GM12878 (cell line): ENCODE measurements around the gene CD58. TPM values are rescaled to one million over a fixed set of nuclear protein-coding genes. Genes with fewer than 3 reads are reported as not detected.

Source experiments
- ATAC-seq: fragments of 200-7000 bp; cut with Tn5 transposase; 3 replicates; pipeline ENCODE4 v1.9.1; 2020; ENCODE audit warnings: mild to moderate bottlenecking, moderate library complexity
- BruUV-seq: library from RNA; stranded (reverse); fragments of 400-500 nt; replicated peaks from 2 replicates; lab custom pipeline; 2021; lab: Mats Ljungman, UMichigan
- CTCF ChIA-PET: fragments of 300-600 bp; sonication (Branson Sonifier 250); formaldehyde crosslinking; extraction: SDS; loops from one replicate; lab custom pipeline; 2021; ENCODE audit warnings: inconsistent platforms; lab: Yijun Ruan, JAX
- POLR2A ChIA-PET: fragments of 350-600 bp; formaldehyde crosslinking; extraction: SDS; loops from one replicate; lab custom pipeline; 2021; ENCODE audit warnings: inconsistent platforms; lab: Charles Lee
- RAD21 ChIA-PET: fragments of 300-600 bp; sonication (Branson Sonifier 250); formaldehyde crosslinking; loops from one replicate; lab custom pipeline; 2023; ENCODE audit warnings: antibody characterized with exemption; ENCODE audit not compliant: unreplicated experiment; lab: Charles Lee
- SMC1A ChIA-PET: fragments of 300-600 bp; sonication (Branson Sonifier 250); formaldehyde crosslinking; loops from one replicate; lab custom pipeline; 2023; ENCODE audit not compliant: unreplicated experiment, uncharacterized antibody; lab: Charles Lee
- DNase-seq: peaks from one replicate; pipeline ENCODE4 v3.0.0-alpha.2; 2011; ENCODE audit warnings: low read depth, low spot score
- FAIRE-seq: peaks from 3 replicates; lab custom pipeline; 2011; peaks lifted over from hg19 to GRCh38; lab: Jason Lieb, UNC
- H2AFZ ChIP-seq: 2 replicates; pipeline ENCODE4 v1.6.0; 2011; ENCODE audit warnings: low read depth, low read length, control low read depth; ENCODE audit not compliant: control insufficient read depth
- H3K27ac ChIP-seq: 2 replicates; pipeline ENCODE4 v1.5.1; 2011; ENCODE audit warnings: control low read depth; ENCODE audit not compliant: control insufficient read depth, insufficient read depth
- H3K27me3 ChIP-seq, 2 experiments: replicated peaks in 1 of 2; 2 replicates each; pipeline versions ENCODE4 v1.6.0 to v1.6.1; 2011; ENCODE audit warnings: low read length in 1 of 2; ENCODE audit not compliant: control insufficient read depth in 2 of 2, insufficient read depth in 2 of 2
- H3K36me3 ChIP-seq, 2 experiments: 2 replicates each; pipeline ENCODE4 v1.5.1; 2011; ENCODE audit warnings: low read length in 1 of 2; ENCODE audit not compliant: control insufficient read depth in 2 of 2, insufficient read depth in 2 of 2
- H3K4me1 ChIP-seq: 2 replicates; pipeline ENCODE4 v1.6.1; 2011; ENCODE audit warnings: mild to moderate bottlenecking, low read length, moderate library complexity, mixed read lengths; ENCODE audit not compliant: control insufficient read depth, insufficient read depth
- H3K4me2 ChIP-seq: 2 replicates; pipeline ENCODE4 v1.6.0; 2011; ENCODE audit warnings: control low read depth; ENCODE audit not compliant: control insufficient read depth, insufficient read depth
- H3K4me3 ChIP-seq: fragments of 200-600 bp; sonication (generic); 2 replicates; pipeline ENCODE4 v1.5.1; 2016
- H3K79me2 ChIP-seq: 2 replicates; pipeline ENCODE4 v1.6.0; 2011; ENCODE audit warnings: low read length; ENCODE audit not compliant: control insufficient read depth, insufficient read depth
- H3K9ac ChIP-seq: 2 replicates; pipeline ENCODE4 v1.8.0; 2011; ENCODE audit warnings: low read length, control low read depth, mixed read lengths; ENCODE audit not compliant: control insufficient read depth, insufficient read depth
- H3K9me3 ChIP-seq: replicated peaks from 3 replicates; pipeline ENCODE4 v1.5.1; 2011; ENCODE audit warnings: mild to moderate bottlenecking, low read length; ENCODE audit not compliant: control insufficient read depth, insufficient read depth
- H4K20me1 ChIP-seq: 2 replicates; pipeline ENCODE4 v1.6.0; 2011; ENCODE audit not compliant: control insufficient read depth, insufficient read depth
- CBFB ChIP-seq: IDR thresholded peaks from 2 replicates; pipeline ENCODE4 v1.6.1; 2016; ENCODE audit warnings: antibody characterized with exemption, low read depth
- CHD1 ChIP-seq: IDR thresholded peaks from 2 replicates; pipeline ENCODE4 v1.6.1; 2012; ENCODE audit warnings: low read depth, low read length, improper control_type of control experiment
- EGR1 ChIP-seq, 2 experiments: IDR thresholded peaks; 1 replicate in 1 of 2; 2 replicates in 1 of 2; pipeline ENCODE4 v1.6.1; 2011 to 2012; ENCODE audit warnings: low read depth in 2 of 2, low read length in 2 of 2, borderline replicate concordance in 1 of 2, mild to moderate bottlenecking in 1 of 2, moderate library complexity in 1 of 2
- POLR2A ChIP-seq: IDR thresholded peaks from 2 replicates; pipeline ENCODE4 v1.6.1; 2011; ENCODE audit warnings: low read depth, mild to moderate bottlenecking, low read length
- POLR2AphosphoS5 ChIP-seq: IDR thresholded peaks from 2 replicates; pipeline ENCODE4 v1.6.1; 2011; ENCODE audit warnings: mild to moderate bottlenecking, low read length, inconsistent platforms
- SMAD1 ChIP-seq: fragments of 450-650 bp; IDR thresholded peaks from 2 replicates; pipeline ENCODE4 v1.6.1; 2018; ENCODE audit warnings: mild to moderate bottlenecking, low read depth; ENCODE audit not compliant: partially characterized antibody
- ZZZ3 ChIP-seq: IDR thresholded peaks from 2 replicates; pipeline ENCODE4 v1.6.1; 2011; ENCODE audit warnings: low read depth; ENCODE audit not compliant: control insufficient read depth, insufficient read length
- WGBS: methylation state at CpG from one replicate; pipeline ENCODE4 v1.1.6; 2016; ENCODE audit warnings: low lambda C conversion rate; ENCODE audit not compliant: insufficient replicate concordance, insufficient coverage; ENCODE audit errors: missing lambda C conversion rate; 5-methylcytosine and 5-hydroxymethylcytosine counted together
- in situ Hi-C: fragments of 300-500 bp; cut with MboI; formaldehyde crosslinking; loops from 9 replicates; pipeline ENCODE4 v1.14.3; 2018; ENCODE audit warnings: mixed read lengths
- intact Hi-C: fragments of 100-400 bp; cut with micrococcal nuclease; formaldehyde crosslinking; loops from one replicate; pipeline ENCODE4 v1.14.2; 2022; ENCODE audit not compliant: unreplicated experiment
- polyA plus RNA-seq, 11 experiments: library from polyadenylated mRNA; depleted of rRNA in 4 of 11; unstranded in 6 of 11; stranded (reverse) in 5 of 11; fragments of >200 nt; fragmentation: Nextera tagmentation in 4 of 11; fragmentation: Illumina TruSeq in 1 of 11; extraction: Ambion mirVana in 4 of 11; extraction: Trizol in 1 of 11; gene quantifications; 1 replicate in 1 of 11; 2 replicates in 10 of 11; pipeline versions ENCODE4 v1.2.1 to v1.2.3, GENCODE V29; 2011 to 2016; ENCODE audit warnings: inconsistent platforms in 2 of 11, missing spikeins in 2 of 11, low read depth in 1 of 11
- total RNA-seq, 4 experiments: library from RNA; depleted of rRNA in 3 of 4; stranded (reverse); fragments of >200 nt in 3 of 4; fragmentation: Illumina TruSeq in 1 of 4; extraction: Trizol in 1 of 4; gene quantifications; 2 replicates each; pipeline versions ENCODE4 v1.2.1 to v1.2.3, GENCODE V29; 2013 to 2021
- TF ChIP-seq, protein P1 (sequence below): fragments of 450-650 bp; IDR thresholded peaks from 2 replicates; pipeline ENCODE4 v1.6.1; 2018; ENCODE audit warnings: borderline replicate concordance, mild to moderate bottlenecking; ENCODE audit not compliant: partially characterized antibody
- TF ChIP-seq, protein P2 (sequence below): IDR thresholded peaks from 2 replicates; pipeline ENCODE4 v1.6.1; 2012; ENCODE audit warnings: low read depth, low read length, improper control_type of control experiment

Gene CD58
- total and polyA plus RNA-seq, 10 of the 15 experiments (the other 5 are each of a cell fraction or from before 2014, with no cell fraction given): 70.4 to 252 (median 129) TPM

DNA sequence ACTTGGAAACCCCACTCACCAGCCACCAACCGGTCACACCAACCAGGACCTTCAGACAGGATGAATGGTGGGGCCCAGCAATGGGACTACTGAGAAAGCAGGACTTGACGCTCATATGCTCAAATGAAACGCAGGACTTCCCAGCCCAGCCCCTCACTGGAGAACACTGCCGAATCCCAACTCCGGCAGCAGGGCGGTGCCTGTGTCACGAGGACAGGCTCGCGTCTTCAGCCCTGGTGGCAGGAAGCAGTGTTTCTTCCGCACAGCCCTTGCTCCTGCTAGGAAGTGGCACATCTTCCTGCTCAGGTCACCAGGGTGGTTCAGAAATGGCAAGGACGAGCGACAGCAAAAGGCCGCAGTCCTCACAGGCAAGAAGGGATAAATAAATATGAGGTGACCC is 38.9 kb downstream of the CD58 start:
- no TSS peak for BruUV-seq

More for the DNA sequence above, 38.9 kb downstream of the CD58 start:
- in situ Hi-C loops: no loop called here
- intact Hi-C loops: no loop called here
- FAIRE-seq: no peak
- peaks cover 3% of the 10 kb centered on the region for H3K79me2 ChIP-seq
- no peak overlapping the region for H3K4me3 ChIP-seq
- POLR2A ChIA-PET: no interaction called here
- no peaks in the 10 kb centered on the region for H3K27me3 ChIP-seq
- H3K9me3 ChIP-seq: no peaks in the 10 kb centered on the region; the same call in none of the 3 replicates
- WGBS: 98% methylated on average over 13 of the region's 13 CpGs
- H3K27ac ChIP-seq: no peak overlapping the region
- SMC1A ChIA-PET: interaction anchor here (0.9 to 1.4 kb wide), 2 partner anchors 12 to 37 kb away, joined by 3 to 4 read pairs; no protein-coding TSS in a partner anchor
- H3K9ac ChIP-seq: no peak overlapping the region
- CTCF ChIA-PET: no interaction called here
- H3K36me3 ChIP-seq: peaks cover 18 to 56% of the 10 kb centered on the region in 2 experiments
- no peaks in the 10 kb centered on the region for H4K20me1 ChIP-seq
- no peak for DNase-seq
- RAD21 ChIA-PET: no interaction called here
- TF ChIP-seq SMAD1: no peak
- no peak for TF ChIP-seq CHD1
- TF ChIP-seq EGR1 (IDR thresholded peaks at IDR 0.05; ENCODE audit: borderline replicate concordance in 1 of 2, low read depth in 2 of 2, low read length in 2 of 2): no peak
- TF ChIP-seq ZZZ3: no peak
- peak; percentile 60; the same call in 1 of the 2 replicates for TF ChIP-seq POLR2AphosphoS5
- TF ChIP-seq, protein P1, sequence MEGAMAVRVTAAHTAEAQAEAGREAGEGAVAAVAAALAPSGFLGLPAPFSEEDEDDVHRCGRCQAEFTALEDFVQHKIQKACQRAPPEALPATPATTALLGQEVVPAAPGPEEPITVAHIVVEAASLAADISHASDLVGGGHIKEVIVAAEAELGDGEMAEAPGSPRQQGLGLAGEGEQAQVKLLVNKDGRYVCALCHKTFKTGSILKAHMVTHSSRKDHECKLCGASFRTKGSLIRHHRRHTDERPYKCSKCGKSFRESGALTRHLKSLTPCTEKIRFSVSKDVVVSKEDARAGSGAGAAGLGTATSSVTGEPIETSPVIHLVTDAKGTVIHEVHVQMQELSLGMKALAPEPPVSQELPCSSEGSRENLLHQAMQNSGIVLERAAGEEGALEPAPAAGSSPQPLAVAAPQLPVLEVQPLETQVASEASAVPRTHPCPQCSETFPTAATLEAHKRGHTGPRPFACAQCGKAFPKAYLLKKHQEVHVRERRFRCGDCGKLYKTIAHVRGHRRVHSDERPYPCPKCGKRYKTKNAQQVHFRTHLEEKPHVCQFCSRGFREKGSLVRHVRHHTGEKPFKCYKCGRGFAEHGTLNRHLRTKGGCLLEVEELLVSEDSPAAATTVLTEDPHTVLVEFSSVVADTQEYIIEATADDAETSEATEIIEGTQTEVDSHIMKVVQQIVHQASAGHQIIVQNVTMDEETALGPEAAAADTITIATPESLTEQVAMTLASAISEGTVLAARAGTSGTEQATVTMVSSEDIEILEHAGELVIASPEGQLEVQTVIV: no peak
- TF ChIP-seq POLR2A: peak; percentile 68; the same call in 1 of the 2 replicates
- TF ChIP-seq CBFB: no peak
- TF ChIP-seq, protein P2, sequence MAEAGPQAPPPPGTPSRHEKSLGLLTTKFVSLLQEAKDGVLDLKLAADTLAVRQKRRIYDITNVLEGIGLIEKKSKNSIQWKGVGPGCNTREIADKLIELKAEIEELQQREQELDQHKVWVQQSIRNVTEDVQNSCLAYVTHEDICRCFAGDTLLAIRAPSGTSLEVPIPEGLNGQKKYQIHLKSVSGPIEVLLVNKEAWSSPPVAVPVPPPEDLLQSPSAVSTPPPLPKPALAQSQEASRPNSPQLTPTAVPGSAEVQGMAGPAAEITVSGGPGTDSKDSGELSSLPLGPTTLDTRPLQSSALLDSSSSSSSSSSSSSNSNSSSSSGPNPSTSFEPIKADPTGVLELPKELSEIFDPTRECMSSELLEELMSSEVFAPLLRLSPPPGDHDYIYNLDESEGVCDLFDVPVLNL: no peak
- no peak overlapping the region for H3K4me2 ChIP-seq
- no peak overlapping the region for H2AFZ ChIP-seq
- H3K4me1 ChIP-seq: no peaks in the 10 kb centered on the region
- ATAC-seq: no peak
